Endothelial cell (in vitro differentiated cells): Measurements from ENCODE around the gene CDKAL1. TPM values are rescaled to one million over a fixed set of nuclear protein-coding genes. Genes with fewer than 3 reads are reported as not detected.
A peak's percentile ranks its signal among the peaks of the same experiment; 100 is the strongest.

Source experiments
- DNase-seq: peaks from one replicate; pipeline ENCODE4 v3.0.0; 2021; ENCODE audit warnings: low spot score
- H3K27ac Mint-ChIP-seq: one replicate; pipeline ENCODE4 v1.8.0; 2021; ENCODE audit warnings: mixed read lengths, inconsistent platforms; ENCODE audit not compliant: unreplicated experiment
- H3K27me3 Mint-ChIP-seq: one replicate; pipeline ENCODE4 v1.8.0; 2021; ENCODE audit warnings: mild to moderate bottlenecking, moderate library complexity, mixed read lengths, inconsistent platforms; ENCODE audit not compliant: unreplicated experiment
- H3K36me3 Mint-ChIP-seq: one replicate; pipeline ENCODE4 v1.8.0; 2021; ENCODE audit warnings: mild to moderate bottlenecking, low read depth, mixed read lengths, inconsistent platforms; ENCODE audit not compliant: unreplicated experiment
- H3K4me1 Mint-ChIP-seq: one replicate; pipeline ENCODE4 v1.8.0; 2021; ENCODE audit warnings: mild to moderate bottlenecking, mixed read lengths, inconsistent platforms; ENCODE audit not compliant: unreplicated experiment
- H3K4me3 Mint-ChIP-seq: one replicate; pipeline ENCODE4 v1.8.0; 2021; ENCODE audit warnings: mild to moderate bottlenecking, mixed read lengths, inconsistent platforms; ENCODE audit not compliant: unreplicated experiment
- H3K9me3 Mint-ChIP-seq: one replicate; pipeline ENCODE4 v1.8.0; 2021; ENCODE audit warnings: mixed read lengths, inconsistent platforms; ENCODE audit not compliant: unreplicated experiment
- CTCF ChIP-seq: fragments of 200-600 bp; sonication (generic); IDR thresholded peaks from one replicate; pipeline ENCODE4 v1.5.0; 2021; ENCODE audit warnings: antibody characterized with exemption; ENCODE audit not compliant: unreplicated experiment
- total RNA-seq: library from RNA; stranded (reverse); fragmentation: NEBNext Ultra II Directional; extraction: Animal tissue kit (Norgen Biotek cat#: 25700); gene quantifications from one replicate; pipeline ENCODE4 v1.2.1, GENCODE V29; 2021; ENCODE audit not compliant: unreplicated experiment

The CDKAL1 gene
- total RNA-seq, 1 donor from 2014 or later: 43.9 TPM

DNA sequence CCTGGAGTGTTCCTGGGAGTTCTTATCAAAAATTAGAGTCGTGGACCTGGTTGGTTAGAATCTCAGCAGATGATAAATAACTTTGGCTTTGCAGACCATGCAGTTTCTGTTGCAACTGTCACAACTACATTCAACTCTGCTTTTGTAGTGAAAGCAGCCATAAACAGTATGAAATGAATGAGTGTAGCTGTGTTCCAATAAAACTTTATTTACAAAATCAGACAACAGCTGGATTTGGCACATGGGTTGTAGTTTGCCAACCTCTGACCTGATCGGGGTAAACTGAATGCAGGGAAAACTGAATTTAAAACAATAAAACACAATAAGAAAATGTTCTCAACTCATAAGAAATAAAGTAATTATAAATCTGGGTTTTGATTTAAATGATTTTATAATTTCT is 513.8 kb downstream of the CDKAL1 start:
- no peak overlapping the region for H3K27ac Mint-ChIP-seq
- H3K9me3 Mint-ChIP-seq: no peaks in the 10 kb centered on the region
- H3K36me3 Mint-ChIP-seq: no peaks in the 10 kb centered on the region
- H3K4me1 Mint-ChIP-seq: no peaks in the 10 kb centered on the region
- no peak for TF ChIP-seq CTCF
- DNase-seq: no peak
- no peaks in the 10 kb centered on the region for H3K27me3 Mint-ChIP-seq
- H3K4me3 Mint-ChIP-seq: no peak overlapping the region

- Mint-ChIP-seq H3K27ac (no peak overlapping the region), H3K27me3 (no peaks in the 10 kb centered on the region), H3K36me3 (no peaks in the 10 kb centered on the region), H3K4me1 (no peaks in the 10 kb centered on the region), H3K9me3 (no peaks in the 10 kb centered on the region), H3K4me3 (no peak overlapping the region)
- no peak for DNase-seq
- TF ChIP-seq CTCF: no peak
Observed at GRCh38 chr6:21049148-21049547, 514.9 kb downstream of the CDKAL1 start.

GRCh38 chr6:21049572-21049971 is 515.3 kb downstream of the CDKAL1 start:
- Mint-ChIP-seq H3K4me1 (no peaks in the 10 kb centered on the region), H3K36me3 (no peaks in the 10 kb centered on the region)

GRCh38 chr6:21050935-21051334 is 516.7 kb downstream of the CDKAL1 start:
- Mint-ChIP-seq H3K9me3 (no peaks in the 10 kb centered on the region), H3K27me3 (no peaks in the 10 kb centered on the region)

More at GRCh38 chr6:21049572-21049971, 515.3 kb downstream of the CDKAL1 start:
- DNase-seq: no peak
- Mint-ChIP-seq H3K27me3 (no peaks in the 10 kb centered on the region), H3K9me3 (no peaks in the 10 kb centered on the region), H3K4me3 (no peak overlapping the region), H3K27ac (no peak overlapping the region)
- TF ChIP-seq CTCF: no peak

GRCh38 chr6:21051777-21052176 is 517.5 kb downstream of the CDKAL1 start:
- H3K27me3 Mint-ChIP-seq: no peaks in the 10 kb centered on the region
- H3K27ac Mint-ChIP-seq: no peak overlapping the region
- TF ChIP-seq CTCF: no peak
- H3K9me3 Mint-ChIP-seq: no peaks in the 10 kb centered on the region
- DNase-seq: no peak
- no peaks in the 10 kb centered on the region for H3K36me3 Mint-ChIP-seq
- H3K4me3 Mint-ChIP-seq: no peak overlapping the region
- peaks cover 3% of the 10 kb centered on the region for H3K4me1 Mint-ChIP-seq

More at GRCh38 chr6:21050935-21051334, 516.7 kb downstream of the CDKAL1 start:
- DNase-seq: no peak
- no peaks in the 10 kb centered on the region for H3K36me3 Mint-ChIP-seq
- H3K4me1 Mint-ChIP-seq: peaks cover under 1% of the 10 kb centered on the region
- H3K4me3 Mint-ChIP-seq: no peak overlapping the region
- H3K27ac Mint-ChIP-seq: peak overlapping the region; percentile 39
- no peak for TF ChIP-seq CTCF
